Neural progenitor cell (in vitro differentiated cells): Measurements from ENCODE around the gene SRRM4. TPM values are rescaled to one million over a fixed set of nuclear protein-coding genes. Genes with fewer than 3 reads are reported as not detected.

Experiments used
- DNase-seq: peaks from one replicate; pipeline ENCODE4 v3.0.0-alpha.2; 2016; ENCODE audit warnings: low spot score
- H2AFZ ChIP-seq: fragments of 200-600 bp; sonication (generic); replicated peaks from 2 replicates; pipeline ENCODE4 v1.6.1; 2016; ENCODE audit warnings: antibody characterized with exemption
- H3F3A ChIP-seq: fragments of 200-600 bp; sonication (generic); 2 replicates; pipeline ENCODE4 v1.6.1; 2016; ENCODE audit warnings: antibody characterized with exemption, low read depth
- H3K27ac ChIP-seq: fragments of 200-600 bp; sonication (generic); 2 replicates; pipeline ENCODE4 v1.5.1; 2016; ENCODE audit warnings: mild to moderate bottlenecking
- H3K27me3 ChIP-seq: fragments of 200-600 bp; sonication (generic); 2 replicates; pipeline ENCODE4 v1.6.1; 2016; ENCODE audit warnings: mild to moderate bottlenecking, moderate library complexity
- H3K36me3 ChIP-seq: fragments of 200-600 bp; sonication (generic); 2 replicates; pipeline ENCODE4 v1.5.1; 2016
- H3K4me1 ChIP-seq: fragments of 200-600 bp; sonication (generic); 2 replicates; pipeline ENCODE4 v1.6.1; 2016; ENCODE audit warnings: mixed run types
- H3K4me2 ChIP-seq: fragments of 200-600 bp; sonication (generic); 2 replicates; pipeline ENCODE4 v1.6.1; 2016
- H3K4me3 ChIP-seq: fragments of 200-600 bp; sonication (generic); 2 replicates; pipeline ENCODE4 v1.5.1; 2016
- H3K79me2 ChIP-seq: fragments of 200-600 bp; sonication (generic); 2 replicates; pipeline ENCODE4 v1.6.1; 2016; ENCODE audit warnings: low read depth
- H3K9ac ChIP-seq: fragments of 200-600 bp; sonication (generic); 2 replicates; pipeline ENCODE4 v1.6.1; 2016
- H3K9me3 ChIP-seq: fragments of 200-600 bp; sonication (generic); 2 replicates; pipeline ENCODE4 v1.5.1; 2016; ENCODE audit warnings: low read depth
- H4K20me1 ChIP-seq: fragments of 200-600 bp; sonication (generic); 2 replicates; pipeline ENCODE4 v1.6.1; 2016; ENCODE audit warnings: low read depth
- H3K27ac Mint-ChIP-seq: 3 replicates; pipeline ENCODE4 v1.8.0; 2021; ENCODE audit warnings: mixed read lengths
- H3K27me3 Mint-ChIP-seq: 2 replicates; pipeline ENCODE4 v1.8.0; 2022; ENCODE audit warnings: low read depth, mild to moderate bottlenecking, inconsistent platforms, moderate library complexity, mixed read lengths; ENCODE audit not compliant: insufficient read depth
- H3K36me3 Mint-ChIP-seq: 3 replicates; pipeline ENCODE4 v1.8.0; 2021; ENCODE audit warnings: mixed read lengths
- H3K4me1 Mint-ChIP-seq: 3 replicates; pipeline ENCODE4 v1.8.0; 2021; ENCODE audit warnings: mixed read lengths
- H3K4me3 Mint-ChIP-seq: 3 replicates; pipeline ENCODE4 v1.8.0; 2021; ENCODE audit warnings: mild to moderate bottlenecking, moderate library complexity, mixed read lengths
- H3K9me3 Mint-ChIP-seq: 3 replicates; pipeline ENCODE4 v1.8.0; 2020; ENCODE audit warnings: mixed read lengths
- EZH2 ChIP-seq: fragments of 200-600 bp; sonication (generic); IDR thresholded peaks from 2 replicates; pipeline ENCODE4 v1.6.1; 2017; ENCODE audit warnings: antibody characterized with exemption, mild to moderate bottlenecking, moderate library complexity
- EZH2phosphoT487 ChIP-seq: fragments of 200-600 bp; sonication (generic); IDR thresholded peaks from 2 replicates; pipeline ENCODE4 v1.6.1; 2017; ENCODE audit warnings: antibody characterized with exemption
- total RNA-seq: library from RNA; depleted of rRNA; stranded (reverse); fragments of >200 nt; gene quantifications from 2 replicates; pipeline ENCODE4 v1.2.3, GENCODE V29; 2015; ENCODE audit warnings: low replicate concordance
- TF ChIP-seq, protein P1 (sequence below): fragments of 200-600 bp; sonication (generic); IDR thresholded peaks from 2 replicates; pipeline ENCODE4 v1.5.1; 2017; ENCODE audit warnings: antibody characterized with exemption, mild to moderate bottlenecking

SRRM4 gene
- total RNA-seq, 1 donor from 2014 or later, result 0.07 TPM

- H3K36me3 ChIP-seq, result no peaks in the 10 kb centered on the region
- Mint-ChIP-seq H3K9me3 (no peaks in the 10 kb centered on the region), H3K27ac (no peak overlapping the region), H3K4me1 (peaks cover 37% of the 10 kb centered on the region), H3K27me3 (peaks cover 11% of the 10 kb centered on the region), H3K4me3 (no peak overlapping the region), H3K36me3 (no peaks in the 10 kb centered on the region)
- no peaks in the 10 kb centered on the region for H3K9me3 ChIP-seq
- no peak for TF ChIP-seq EZH2
- TF ChIP-seq, protein P1, sequence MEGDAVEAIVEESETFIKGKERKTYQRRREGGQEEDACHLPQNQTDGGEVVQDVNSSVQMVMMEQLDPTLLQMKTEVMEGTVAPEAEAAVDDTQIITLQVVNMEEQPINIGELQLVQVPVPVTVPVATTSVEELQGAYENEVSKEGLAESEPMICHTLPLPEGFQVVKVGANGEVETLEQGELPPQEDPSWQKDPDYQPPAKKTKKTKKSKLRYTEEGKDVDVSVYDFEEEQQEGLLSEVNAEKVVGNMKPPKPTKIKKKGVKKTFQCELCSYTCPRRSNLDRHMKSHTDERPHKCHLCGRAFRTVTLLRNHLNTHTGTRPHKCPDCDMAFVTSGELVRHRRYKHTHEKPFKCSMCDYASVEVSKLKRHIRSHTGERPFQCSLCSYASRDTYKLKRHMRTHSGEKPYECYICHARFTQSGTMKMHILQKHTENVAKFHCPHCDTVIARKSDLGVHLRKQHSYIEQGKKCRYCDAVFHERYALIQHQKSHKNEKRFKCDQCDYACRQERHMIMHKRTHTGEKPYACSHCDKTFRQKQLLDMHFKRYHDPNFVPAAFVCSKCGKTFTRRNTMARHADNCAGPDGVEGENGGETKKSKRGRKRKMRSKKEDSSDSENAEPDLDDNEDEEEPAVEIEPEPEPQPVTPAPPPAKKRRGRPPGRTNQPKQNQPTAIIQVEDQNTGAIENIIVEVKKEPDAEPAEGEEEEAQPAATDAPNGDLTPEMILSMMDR, result no peak
- no peak for TF ChIP-seq EZH2phosphoT487
- no peak overlapping the region for H2AFZ ChIP-seq
- H3K27ac ChIP-seq, result no peak overlapping the region
- no peaks in the 10 kb centered on the region for H3K27me3 ChIP-seq
- H3K9ac ChIP-seq, result no peak overlapping the region
- peaks cover 27% of the 10 kb centered on the region for H3F3A ChIP-seq
- peak overlapping the region; percentile 22 for H3K4me2 ChIP-seq
- peaks cover 40% of the 10 kb centered on the region for H3K4me1 ChIP-seq
- peaks cover 3% of the 10 kb centered on the region for H4K20me1 ChIP-seq
- H3K79me2 ChIP-seq, result no peaks in the 10 kb centered on the region
- no peak overlapping the region for H3K4me3 ChIP-seq
- DNase-seq, result no peak
These were observed 221.2 kb downstream of the SRRM4 start for GRCh38 chr12:119202544-119202943.

GRCh38 chr12:119204131-119204530 lies 222.8 kb downstream of the SRRM4 start:
- Histone ChIP-seq H3K9ac (no peak overlapping the region), H3K4me1 (peaks cover 47% of the 10 kb centered on the region)
- no peak overlapping the region for H3K27ac Mint-ChIP-seq

DNA sequence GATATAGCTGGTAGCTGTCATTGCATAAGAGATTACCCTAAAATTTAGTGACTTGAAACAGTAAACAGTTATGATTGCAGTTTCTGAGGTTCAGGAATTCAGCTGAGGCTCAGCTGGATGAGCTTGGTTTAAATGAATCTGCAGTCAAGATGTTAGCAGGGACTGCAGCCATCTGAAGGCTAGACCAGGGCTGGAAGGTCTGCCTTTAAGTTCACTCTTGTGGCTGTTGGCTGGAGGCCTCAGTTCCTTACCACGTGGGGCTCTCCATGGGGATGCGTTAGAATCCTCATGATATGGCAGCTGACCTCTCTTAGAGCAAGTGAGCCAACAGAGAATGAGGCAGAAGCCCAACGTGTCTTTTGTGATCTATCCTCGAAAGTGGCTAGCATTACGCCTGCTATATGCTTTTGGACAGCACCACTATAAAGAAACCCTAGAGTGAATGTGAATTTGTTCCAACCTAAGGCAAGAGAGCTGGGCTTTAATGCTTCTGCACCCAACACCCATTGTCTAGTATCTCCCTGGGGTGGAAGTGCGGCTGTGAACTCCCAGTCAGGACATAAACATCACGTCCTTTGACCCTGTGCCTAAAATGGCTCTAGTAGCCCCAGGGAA lies 223.4 kb downstream of the SRRM4 start:
- H3K4me3 ChIP-seq, result no peak overlapping the region
- Mint-ChIP-seq H3K4me3 (no peak overlapping the region), H3K4me1 (peaks cover 44% of the 10 kb centered on the region), H3K27me3 (peaks cover 11% of the 10 kb centered on the region), H3K27ac (no peak overlapping the region), H3K9me3 (no peaks in the 10 kb centered on the region), H3K36me3 (no peaks in the 10 kb centered on the region)
- H3K9ac ChIP-seq, result no peak overlapping the region
- DNase-seq, result no peak
- no peak overlapping the region for H3K27ac ChIP-seq
- H3F3A ChIP-seq, result peaks cover 27% of the 10 kb centered on the region
- TF ChIP-seq EZH2 (no peak), EZH2phosphoT487 (no peak)
- TF ChIP-seq, protein P1, result no peak
- H3K36me3 ChIP-seq, result no peaks in the 10 kb centered on the region
- H3K4me2 ChIP-seq, result no peak overlapping the region
- H3K9me3 ChIP-seq, result no peaks in the 10 kb centered on the region
- no peak overlapping the region for H2AFZ ChIP-seq
- peaks cover 47% of the 10 kb centered on the region for H3K4me1 ChIP-seq
- peaks cover 3% of the 10 kb centered on the region for H4K20me1 ChIP-seq
- H3K27me3 ChIP-seq, result no peaks in the 10 kb centered on the region
- no peaks in the 10 kb centered on the region for H3K79me2 ChIP-seq

More at GRCh38 chr12:119204131-119204530, 222.8 kb downstream of the SRRM4 start:
- Histone ChIP-seq H3K27me3 (no peaks in the 10 kb centered on the region), H3K4me3 (no peak overlapping the region), H3K4me2 (no peak overlapping the region), H3K27ac (no peak overlapping the region), H3F3A (peaks cover 27% of the 10 kb centered on the region), H3K79me2 (no peaks in the 10 kb centered on the region), H3K9me3 (no peaks in the 10 kb centered on the region), H4K20me1 (peaks cover 3% of the 10 kb centered on the region), H2AFZ (no peak overlapping the region), H3K36me3 (no peaks in the 10 kb centered on the region)
- no peak for DNase-seq
- Mint-ChIP-seq H3K4me1 (peaks cover 44% of the 10 kb centered on the region), H3K9me3 (no peaks in the 10 kb centered on the region), H3K27me3 (peaks cover 11% of the 10 kb centered on the region), H3K4me3 (no peak overlapping the region), H3K36me3 (no peaks in the 10 kb centered on the region)
- TF ChIP-seq, protein P1, result no peak
- no peak for TF ChIP-seq EZH2
- no peak for TF ChIP-seq EZH2phosphoT487
